Colonic mucosa (tissue), 4 donors: Measurements from ENCODE around the gene BAZ1A. TPM values are rescaled to one million over a fixed set of nuclear protein-coding genes. Genes with fewer than 3 reads are reported as not detected.

Experiments used
- DNase-seq: peaks from one replicate; pipeline ENCODE4 v3.0.0-alpha.2; 2020
- H3K27ac ChIP-seq: fragments of 200-600 bp; one replicate; pipeline ENCODE4 v1.8.0; 2021
- H3K27me3 ChIP-seq: fragments of 200-600 bp; one replicate; pipeline ENCODE4 v1.8.0; 2021
- H3K36me3 ChIP-seq: fragments of 200-600 bp; one replicate; pipeline ENCODE4 v1.8.0; 2021
- H3K4me1 ChIP-seq: fragments of 200-600 bp; one replicate; pipeline ENCODE4 v1.8.0; 2021; ENCODE audit warnings: mild to moderate bottlenecking
- H3K4me3 ChIP-seq: fragments of 200-600 bp; one replicate; pipeline ENCODE4 v1.8.0; 2021
- H3K9ac ChIP-seq, 2 donors: one replicate each; pipeline ENCODE4 v1.7.0; 2013; ENCODE audit warnings: control low read depth in 2 of 2, low read depth in 2 of 2, low read length in 2 of 2
- H3K9me3 ChIP-seq: fragments of 200-600 bp; one replicate; pipeline ENCODE4 v1.8.0; 2021
- CTCF ChIP-seq: fragments of 200-600 bp; IDR thresholded peaks from one replicate; pipeline ENCODE4 v1.8.0; 2022; ENCODE audit warnings: antibody characterized with exemption, mild to moderate bottlenecking
- intact Hi-C: fragments of 100-400 bp; cut with DNase I; formaldehyde crosslinking; loops from one replicate; pipeline ENCODE4 v1.14.1; 2022
- total RNA-seq, 2 donors: library from RNA; stranded (reverse); fragmentation: NEBNext Ultra II Directional in 1 of 2; extraction: Animal tissue kit (Norgen Biotek cat#: 25700) in 1 of 2; gene quantifications; one replicate each; pipeline ENCODE4 v1.2.1, GENCODE V29; 2021
- donor health status: healthy.
- donor health status: DM: no; HTN: no; CAD: no.
- donor health status: DM: no; HTN: no; CAD: no.

The BAZ1A gene
- total RNA-seq, 2 donors from 2014 or later = 24.9 to 30.6 TPM

DNA sequence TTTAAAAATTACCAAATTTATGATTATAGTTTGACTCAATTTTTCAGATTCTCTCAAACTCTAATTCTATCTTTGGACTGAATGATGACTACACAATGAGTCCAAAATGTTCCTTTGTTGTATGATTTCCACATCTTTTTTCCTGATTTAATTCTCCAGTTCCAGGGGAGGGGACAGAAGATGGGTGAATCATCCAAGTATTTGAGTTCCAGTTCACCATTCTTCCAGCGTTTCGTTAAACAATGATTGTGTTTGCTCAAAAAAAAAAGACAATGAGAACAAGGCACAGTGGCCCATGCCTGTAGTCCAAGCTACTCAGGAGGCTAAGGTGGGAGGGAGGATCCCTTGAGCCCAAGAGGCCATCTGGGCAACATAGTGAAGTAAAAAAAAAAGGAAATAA lies 23.8 kb downstream of the BAZ1A start:
- Histone ChIP-seq H3K27me3 (no peaks in the 10 kb centered on the region), H3K4me3 (no peak overlapping the region), H3K27ac (no peak overlapping the region), H3K4me1 (no peaks in the 10 kb centered on the region), H3K36me3 (no peaks in the 10 kb centered on the region), H3K9me3 (no peaks in the 10 kb centered on the region), H3K9ac (no peak overlapping the region)
- no peak for DNase-seq
- intact Hi-C loops = no loop called here
- TF ChIP-seq CTCF = no peak

- intact Hi-C loops = no loop called here
These were observed 29.3 kb downstream of the BAZ1A start for GRCh38 chr14:34845869-34846268.

GRCh38 chr14:34843011-34843554 lies 32.1 kb downstream of the BAZ1A start:
- Histone ChIP-seq H3K9me3 (no peaks in the 10 kb centered on the region), H3K4me1 (no peaks in the 10 kb centered on the region), H3K27ac (no peak overlapping the region), H3K9ac (no peak overlapping the region), H3K36me3 (no peaks in the 10 kb centered on the region), H3K4me3 (no peak overlapping the region), H3K27me3 (no peaks in the 10 kb centered on the region)
- TF ChIP-seq CTCF = no peak
- intact Hi-C loops = no loop called here
- DNase-seq = no peak

More at GRCh38 chr14:34845869-34846268, 29.3 kb downstream of the BAZ1A start:
- no peaks in the 10 kb centered on the region for H3K36me3 ChIP-seq
- H3K27ac ChIP-seq = no peak overlapping the region
- no peaks in the 10 kb centered on the region for H3K4me1 ChIP-seq
- H3K4me3 ChIP-seq = no peak overlapping the region
- no peak overlapping the region for H3K9ac ChIP-seq
- no peaks in the 10 kb centered on the region for H3K27me3 ChIP-seq
- no peaks in the 10 kb centered on the region for H3K9me3 ChIP-seq
- no peak for DNase-seq
- no peak for TF ChIP-seq CTCF

- no peak overlapping the region for H3K4me3 ChIP-seq
- no peaks in the 10 kb centered on the region for H3K9me3 ChIP-seq
- H3K4me1 ChIP-seq = no peaks in the 10 kb centered on the region
- no peaks in the 10 kb centered on the region for H3K36me3 ChIP-seq
- H3K9ac ChIP-seq = no peak overlapping the region
- H3K27ac ChIP-seq = no peak overlapping the region
- no peaks in the 10 kb centered on the region for H3K27me3 ChIP-seq
- no peak for TF ChIP-seq CTCF
- intact Hi-C loops = no loop called here
- no peak for DNase-seq
These were observed 37.3 kb downstream of the BAZ1A start for GRCh38 chr14:34837801-34838322.

- Histone ChIP-seq H3K9ac (no peak overlapping the region), H3K4me3 (no peak overlapping the region), H3K36me3 (no peaks in the 10 kb centered on the region), H3K4me1 (no peaks in the 10 kb centered on the region), H3K9me3 (no peaks in the 10 kb centered on the region), H3K27ac (no peak overlapping the region), H3K27me3 (no peaks in the 10 kb centered on the region)
- DNase-seq = no peak
- TF ChIP-seq CTCF = no peak
- intact Hi-C loops = no loop called here
These were observed 39.8 kb downstream of the BAZ1A start for GRCh38 chr14:34835312-34835711.
